Activated CD4-positive, alpha-beta T cell treated with anti-CD3 and anti-CD28 coated beads for 36 hours (primary cell): Measurements from ENCODE around the gene C4B. TPM values are rescaled to one million over a fixed set of nuclear protein-coding genes. Genes with fewer than 3 reads are reported as not detected.

Source experiments
- total RNA-seq, 2 experiments: library from RNA; stranded (reverse); gene quantifications; one replicate each; pipeline ENCODE4 v1.2.3, GENCODE V29; 2021

C4B gene
- total RNA-seq, 2 experiments from 2014 or later = 2.8 to 2.9 TPM

Other genes starting within 250 kb of the C4B start
- 1 to 10 TPM; 1.4 to 1.5 TPM for gene VWA7, start 237.5 kb upstream of the C4B start, total RNA-seq
- 100 to 1,000 TPM; 147 to 169 TPM for gene VARS1, start 219.0 kb upstream of the C4B start, total RNA-seq
- gene LSM2, start 207.8 kb upstream of the C4B start, total RNA-seq = 100 to 1,000 TPM; 112 to 124 TPM
- 1 to 10 TPM; 1.9 to 2.2 TPM for gene HSPA1L, start 199.5 kb upstream of the C4B start, total RNA-seq
- gene HSPA1A, start 199.3 kb upstream of the C4B start, total RNA-seq = 10 to 100 TPM; 56.1 to 64.7 TPM
- 10 to 100 TPM; 54.6 to 61.1 TPM for gene HSPA1B, start 187.1 kb upstream of the C4B start, total RNA-seq
- gene NEU1, start 152.0 kb upstream of the C4B start, total RNA-seq = 10 to 100 TPM; 11.6 to 11.8 TPM
- under 1 TPM; 0.19 to 0.27 TPM for gene SLC44A4, start 135.8 kb upstream of the C4B start, total RNA-seq
- gene EHMT2, start 117.1 kb upstream of the C4B start, total RNA-seq = 10 to 100 TPM; 50.1 to 60.4 TPM
- gene ZBTB12, start 112.7 kb upstream of the C4B start, total RNA-seq = 1 to 10 TPM; 1.9 to 2.4 TPM
- 1 to 10 TPM in 1 of 2 experiments, under 1 TPM in 1; 0.96 to 1.5 TPM for gene C2, start 87.1 kb upstream of the C4B start, total RNA-seq
- gene CFB, start 68.7 kb upstream of the C4B start, total RNA-seq = under 1 TPM; 0.69 to 0.96 TPM
- gene NELFE, start 55.8 kb upstream of the C4B start, total RNA-seq = 10 to 100 TPM; 74.3 to 95.1 TPM
- 100 to 1,000 TPM in 1 of 2 experiments, 10 to 100 TPM in 1; 90.2 to 104 TPM for gene SKIC2, start 55.6 kb upstream of the C4B start, total RNA-seq
- 10 to 100 TPM; 12.6 to 13.9 TPM for gene DXO, start 42.7 kb upstream of the C4B start, total RNA-seq
- gene C4A, start 32.7 kb upstream of the C4B start, total RNA-seq = 1 to 10 TPM; 3.4 to 3.9 TPM
- under 1 TPM in 1 of 2 experiments, not detected in 1; 0.47 TPM for gene CYP21A2, start 23.6 kb downstream of the C4B start, total RNA-seq
- gene TNXB, start 94.5 kb downstream of the C4B start, total RNA-seq = 1 to 10 TPM; 3.5 to 3.8 TPM
- gene ATF6B, start 113.5 kb downstream of the C4B start, total RNA-seq = 10 to 100 TPM; 60.2 to 63.4 TPM
- gene FKBPL, start 115.5 kb downstream of the C4B start, total RNA-seq = 1 to 10 TPM; 5.2 to 5.7 TPM
- under 1 TPM; 0.43 to 0.79 TPM for gene PRRT1, start 137.1 kb downstream of the C4B start, total RNA-seq
- gene PPT2, start 139.3 kb downstream of the C4B start, total RNA-seq = 10 to 100 TPM in 1 of 2 experiments, 1 to 10 TPM in 1; 9.9 to 10.1 TPM
- 10 to 100 TPM in 1 of 2 experiments, 1 to 10 TPM in 1; 9.1 to 10.9 TPM for gene EGFL8, start 149.8 kb downstream of the C4B start, total RNA-seq
- 10 to 100 TPM; 30.4 to 30.5 TPM for gene AGPAT1, start 161.3 kb downstream of the C4B start, total RNA-seq
- gene RNF5, start 163.6 kb downstream of the C4B start, total RNA-seq = 10 to 100 TPM; 51.7 to 65.6 TPM
- gene AGER, start 169.5 kb downstream of the C4B start, total RNA-seq = 10 to 100 TPM; 24.4 to 28.0 TPM
- gene PBX2, start 175.4 kb downstream of the C4B start, total RNA-seq = 10 to 100 TPM; 64.9 to 77.9 TPM
- gene GPSM3, start 177.8 kb downstream of the C4B start, total RNA-seq = 10 to 100 TPM; 82.6 to 94.8 TPM
- 1 to 10 TPM in 1 of 2 experiments, under 1 TPM in 1; 0.69 to 1.1 TPM for gene NOTCH4, start 209.3 kb downstream of the C4B start, total RNA-seq